C4-2B (cell line): ENCODE results near the gene PSMC5.
"Not testable (repeated sequence)": the region's sequence is repeated elsewhere in the genome, so short reads cannot be mapped to it uniquely, and the experiment has no call there.

Source experiments
- H3K27ac ChIP-seq: fragments of 450-650 bp; 2 replicates; pipeline ENCODE4 v1.5.1; 2017
- CTCF ChIP-seq: fragments of 450-650 bp; conservative IDR thresholded peaks from 2 replicates; pipeline ENCODE4 v1.5.1; 2017; ENCODE audit warnings: mild to moderate bottlenecking
- ZFX ChIP-seq: fragments of 450-650 bp; IDR thresholded peaks from 2 replicates; pipeline ENCODE4 v1.6.1; 2017

PSMC5 gene

GRCh38 chr17:63869491-63870291, 42.5 kb downstream of the PSMC5 start:
- H3K27ac ChIP-seq: not testable (repeated sequence)
- peak; percentile 17 for TF ChIP-seq CTCF

- H3K27ac ChIP-seq: not testable (repeated sequence)
These were observed 43.0 kb downstream of the PSMC5 start for GRCh38 chr17:63870292-63870665.

- H3K27ac ChIP-seq: not testable (repeated sequence)
These were observed 44.6 kb downstream of the PSMC5 start for GRCh38 chr17:63871646-63872365.

- H3K27ac ChIP-seq: not testable (repeated sequence)
These were observed 46.3 kb downstream of the PSMC5 start, which contains the start of gene CSH2 for GRCh38 chr17:63873577-63873976. Gene CSH2, minus strand, starts transcription at chr17:63873677. Its CDS starts 63 bp downstream, at chr17:63873614.

GRCh38 chr17:63874061-63874626, 46.9 kb downstream of the PSMC5 start:
- H3K27ac ChIP-seq: not testable (repeated sequence)
- TF ChIP-seq CTCF: peak; percentile 23; the same call in 1 of the 2 replicates

GRCh38 chr17:63874693-63875092, 47.5 kb downstream of the PSMC5 start:
- not testable (repeated sequence) for H3K27ac ChIP-seq

- H3K27ac ChIP-seq: not testable (repeated sequence)
These were observed 51.2 kb downstream of the PSMC5 start for GRCh38 chr17:63878413-63878812.

GRCh38 chr17:63880706-63881105, 53.5 kb downstream of the PSMC5 start:
- H3K27ac ChIP-seq: no peak overlapping the region

GRCh38 chr17:63881337-63881736, 54.1 kb downstream of the PSMC5 start:
- H3K27ac ChIP-seq: not testable (repeated sequence)

More at GRCh38 chr17:63880706-63881105, 53.5 kb downstream of the PSMC5 start:
- TF ChIP-seq CTCF (no peak), ZFX (no peak)
